Ureter (tissue), 1 donor: ENCODE measurements around the gene OAT. TPM values are rescaled to one million over a fixed set of nuclear protein-coding genes. Genes with fewer than 3 reads are reported as not detected.

Experiments
- DNase-seq: peaks from one replicate; pipeline ENCODE4 v3.0.0-alpha.2; 2020; ENCODE audit warnings: low spot score
- total RNA-seq: library from RNA; stranded (reverse); gene quantifications from one replicate; pipeline ENCODE4 v1.2.4, GENCODE V29; 2023
- donor health status: DM: yes; HTN: yes; CAD: no.

Gene OAT
- total RNA-seq, 1 donor from 2014 or later = 50.4 TPM

- no peak for DNase-seq
These were observed 15.2 kb downstream of the OAT start for GRCh38 chr10:124403548-124403947.

GRCh38 chr10:124402273-124402672 lies 16.4 kb downstream of the OAT start:
- no peak for DNase-seq

GRCh38 chr10:124401633-124402032 lies 17.1 kb downstream of the OAT start:
- DNase-seq = no peak

- no peak for DNase-seq
These were observed 24.1 kb downstream of the OAT start for GRCh38 chr10:124394583-124394982.

GRCh38 chr10:124392626-124393342 lies 25.9 kb downstream of the OAT start:
- no peak for DNase-seq

GRCh38 chr10:124390471-124391187 lies 28.1 kb downstream of the OAT start:
- no peak for DNase-seq

- DNase-seq = no peak
These were observed 28.9 kb downstream of the OAT start for GRCh38 chr10:124389613-124390361.

- DNase-seq = peak; percentile 89
These were observed 29.7 kb downstream of the OAT start for GRCh38 chr10:124388823-124389612.

GRCh38 chr10:124388476-124388822 lies 30.3 kb downstream of the OAT start:
- no peak for DNase-seq

GRCh38 chr10:124387078-124387874 lies 31.4 kb downstream of the OAT start:
- DNase-seq = no peak

GRCh38 chr10:124386186-124387077 lies 32.3 kb downstream of the OAT start:
- DNase-seq = no peak

- no peak for DNase-seq
These were observed 33.0 kb downstream of the OAT start for GRCh38 chr10:124385627-124386185.

- DNase-seq = no peak
These were observed 34.0 kb downstream of the OAT start for GRCh38 chr10:124384591-124385190.

GRCh38 chr10:124384172-124384571 lies 34.6 kb downstream of the OAT start:
- no peak for DNase-seq

- DNase-seq = no peak
These were observed 35.2 kb downstream of the OAT start for GRCh38 chr10:124383496-124383895.

GRCh38 chr10:124381011-124381611 lies 37.6 kb downstream of the OAT start:
- DNase-seq = no peak

- no peak for DNase-seq
These were observed 38.3 kb downstream of the OAT start for GRCh38 chr10:124380256-124380995.

- no peak for DNase-seq
These were observed 39.0 kb downstream of the OAT start for GRCh38 chr10:124379609-124380193.
